ENCODE results near the gene FAM53B.
A peak's percentile ranks its signal among the peaks of the same experiment; 100 is the strongest.

FAM53B gene

GRCh38 chr10:124674768-124675222, 69.4 kb downstream of the FAM53B start:
- peak overlapping the region; percentile 13; the same call in 1 of the 2 replicates for H3K27ac ChIP-seq
- no peak for DNase-seq (ENCODE audit: low spot score)
- no peak for TF ChIP-seq CTCF (conservative IDR thresholded peaks at IDR 0.05; ENCODE audit: low read depth)
- ChIA-PET POLR2A (ENCODE audit: low non-redundant PET) (no interaction called here), CTCF (interaction anchor here (0.8 kb wide), 1 partner anchor 10 kb away, joined by 3 read pairs; no protein-coding TSS in a partner anchor)

GRCh38 chr10:124672181-124672638, 72.0 kb downstream of the FAM53B start:
- no peak for DNase-seq (ENCODE audit: low spot score)
- ChIA-PET CTCF (interaction anchor here (0.6 to 1.7 kb wide), 6 partner anchors 10 to 957 kb away, joined by 3 to 5 read pairs (median 4); no protein-coding TSS in a partner anchor), POLR2A (ENCODE audit: low non-redundant PET) (no interaction called here)
- TF ChIP-seq CTCF (conservative IDR thresholded peaks at IDR 0.05; ENCODE audit: low read depth), result no peak
- peak overlapping the region; percentile 56 for H3K27ac ChIP-seq

GRCh38 chr10:124671486-124672075, 72.6 kb downstream of the FAM53B start:
- POLR2A ChIA-PET (ENCODE audit: low non-redundant PET), result no interaction called here
- CTCF ChIA-PET, result interaction anchor here (0.6 to 1.4 kb wide), 10 partner anchors 9 to 957 kb away, joined by 3 to 10 read pairs (median 3); no protein-coding TSS in a partner anchor
- DNase-seq (ENCODE audit: low spot score), result peak; percentile 66
- peak overlapping the region; percentile 63 for H3K27ac ChIP-seq
- TF ChIP-seq CTCF (conservative IDR thresholded peaks at IDR 0.05; ENCODE audit: low read depth), result no peak

- ChIA-PET CTCF (interaction anchor here (0.5 to 1.4 kb wide), 9 partner anchors 8 to 132 kb away, joined by 3 to 10 read pairs (median 3); no protein-coding TSS in a partner anchor), POLR2A (ENCODE audit: low non-redundant PET) (no interaction called here)
- DNase-seq (ENCODE audit: low spot score), result no peak
- H3K27ac ChIP-seq, result peak overlapping the region; percentile 63
- no peak for TF ChIP-seq CTCF (conservative IDR thresholded peaks at IDR 0.05; ENCODE audit: low read depth)
Observed at GRCh38 chr10:124670849-124671248, 73.3 kb downstream of the FAM53B start.

- no peak for DNase-seq (ENCODE audit: low spot score)
- peak overlapping the region; percentile 6; the same call in 1 of the 2 replicates for H3K27ac ChIP-seq
- ChIA-PET POLR2A (ENCODE audit: low non-redundant PET) (no interaction called here), CTCF (interaction anchor here (0.6 to 1.0 kb wide), 3 partner anchors 26 to 130 kb away, joined by 3 read pairs; no protein-coding TSS in a partner anchor)
- TF ChIP-seq CTCF (conservative IDR thresholded peaks at IDR 0.05; ENCODE audit: low read depth), result no peak
Observed at GRCh38 chr10:124669824-124670654, 74.1 kb downstream of the FAM53B start.

GRCh38 chr10:124669141-124669823, 74.9 kb downstream of the FAM53B start:
- DNase-seq (ENCODE audit: low spot score), result no peak
- POLR2A ChIA-PET (ENCODE audit: low non-redundant PET), result no interaction called here
- TF ChIP-seq CTCF (conservative IDR thresholded peaks at IDR 0.05; ENCODE audit: low read depth), result no peak
- CTCF ChIA-PET, result interaction anchor here (0.7 kb wide), 1 partner anchor 26 kb away, joined by 3 read pairs; no protein-coding TSS in a partner anchor
- H3K27ac ChIP-seq, result peak overlapping the region; percentile 6; the same call in 1 of the 2 replicates
